Fibroblast of mammary gland (primary cell): ENCODE results near the gene METTL14.

Experiments
- DNase-seq: peaks from one replicate; pipeline ENCODE4 v3.0.0-alpha.2; 2010; ENCODE audit warnings: low read depth
- H3K4me3 ChIP-seq: 2 replicates; pipeline ENCODE4 v1.5.1; 2011; ENCODE audit warnings: low read depth, mild to moderate bottlenecking, low read length, moderate library complexity; ENCODE audit not compliant: control insufficient read depth
- CTCF ChIP-seq: conservative IDR thresholded peaks from 2 replicates; pipeline ENCODE4 v1.5.1; 2011; ENCODE audit warnings: low read depth, low read length, inconsistent platforms; ENCODE audit not compliant: control insufficient read depth, insufficient read depth

The METTL14 gene

GRCh38 chr4:118734491-118735205 is 49.5 kb downstream of the METTL14 start:
- DNase-seq = no peak
- no peak overlapping the region for H3K4me3 ChIP-seq
- TF ChIP-seq CTCF = no peak

- no peak for TF ChIP-seq CTCF
- no peak for DNase-seq
- H3K4me3 ChIP-seq = no peak overlapping the region
Measured at GRCh38 chr4:118736900-118737299, 51.7 kb downstream of the METTL14 start.

- TF ChIP-seq CTCF = no peak
- H3K4me3 ChIP-seq = no peak overlapping the region
- no peak for DNase-seq
Measured at GRCh38 chr4:118738090-118738489, 52.9 kb downstream of the METTL14 start.

- no peak for DNase-seq
- TF ChIP-seq CTCF = no peak
- no peak overlapping the region for H3K4me3 ChIP-seq
Measured at GRCh38 chr4:118739022-118739713, 54.0 kb downstream of the METTL14 start.

GRCh38 chr4:118740869-118741268 is 55.7 kb downstream of the METTL14 start:
- TF ChIP-seq CTCF = peak; percentile 31
- DNase-seq = peak; percentile 45
- no peak overlapping the region for H3K4me3 ChIP-seq

GRCh38 chr4:118741301-118741855 is 56.2 kb downstream of the METTL14 start:
- H3K4me3 ChIP-seq = no peak overlapping the region
- peak; percentile 48 for DNase-seq
- TF ChIP-seq CTCF = no peak

GRCh38 chr4:118742050-118742449 is 56.9 kb downstream of the METTL14 start:
- H3K4me3 ChIP-seq = no peak overlapping the region
- no peak for TF ChIP-seq CTCF
- peak; percentile 43 for DNase-seq
